Stimulated activated CD8-positive, alpha-beta memory T cell treated with anti-CD3 and anti-CD28 coated beads, Interleukin-12 subunit alpha, Interleukin-12 subunit beta, amount 100 ng/mL, for 4 hours (primary cell): ENCODE data around the gene SLC27A6.
"Not testable (repeated sequence)": the region's sequence is repeated elsewhere in the genome, so short reads cannot be mapped to it uniquely, and the experiment has no call there.

Source experiments
- DNase-seq: peaks from one replicate; pipeline ENCODE4 v3.0.0-alpha.2; 2020; ENCODE audit warnings: low read depth

The SLC27A6 gene

GRCh38 chr5:129001841-129002526, 36.7 kb downstream of the SLC27A6 start:
- DNase-seq, result no peak

- DNase-seq, result no peak
These were observed 37.2 kb downstream of the SLC27A6 start for GRCh38 chr5:129002527-129002842.

GRCh38 chr5:129003232-129003631, 37.9 kb downstream of the SLC27A6 start:
- no peak for DNase-seq

GRCh38 chr5:129014185-129014584, 48.9 kb downstream of the SLC27A6 start:
- DNase-seq, result no peak

- no peak for DNase-seq
These were observed 53.5 kb downstream of the SLC27A6 start for GRCh38 chr5:129018837-129019236.

- DNase-seq, result no peak
These were observed 54.2 kb downstream of the SLC27A6 start for GRCh38 chr5:129019401-129019908.

GRCh38 chr5:129020683-129021082, 55.4 kb downstream of the SLC27A6 start:
- no peak for DNase-seq

- no peak for DNase-seq
These were observed 56.5 kb downstream of the SLC27A6 start for GRCh38 chr5:129021744-129022143.

- no peak for DNase-seq
These were observed 57.3 kb downstream of the SLC27A6 start for GRCh38 chr5:129022599-129022998.

GRCh38 chr5:129027260-129027659, 62.0 kb downstream of the SLC27A6 start:
- no peak for DNase-seq

GRCh38 chr5:129031886-129032683, 66.8 kb downstream of the SLC27A6 start:
- DNase-seq, result no peak

- not testable (repeated sequence) for DNase-seq
These were observed 71.0 kb downstream of the SLC27A6 start for GRCh38 chr5:129036257-129036656.

- no peak for DNase-seq
These were observed 76.1 kb downstream of the SLC27A6 start for GRCh38 chr5:129041196-129041881.

GRCh38 chr5:129042306-129042705, 77.0 kb downstream of the SLC27A6 start:
- DNase-seq, result no peak

- no peak for DNase-seq
These were observed 78.6 kb downstream of the SLC27A6 start for GRCh38 chr5:129043894-129044293.

- DNase-seq, result no peak
These were observed 80.9 kb downstream of the SLC27A6 start for GRCh38 chr5:129046151-129046550.

- DNase-seq, result no peak
These were observed 83.2 kb downstream of the SLC27A6 start for GRCh38 chr5:129048509-129048908.

GRCh38 chr5:129049126-129049799, 84.0 kb downstream of the SLC27A6 start:
- no peak for DNase-seq

GRCh38 chr5:129051283-129051682, 86.0 kb downstream of the SLC27A6 start:
- DNase-seq, result no peak

- DNase-seq, result no peak
These were observed 88.2 kb downstream of the SLC27A6 start for GRCh38 chr5:129053438-129053837.

- no peak for DNase-seq
These were observed 92.0 kb downstream of the SLC27A6 start for GRCh38 chr5:129057329-129057728.

- DNase-seq, result no peak
These were observed 96.6 kb downstream of the SLC27A6 start for GRCh38 chr5:129061849-129062248.
